ENCODE measurements around the gene PIANP.
"Not testable (repeated sequence)": the region's sequence is repeated elsewhere in the genome, so short reads cannot be mapped to it uniquely, and the experiment has no call there.

Gene PIANP

DNA sequence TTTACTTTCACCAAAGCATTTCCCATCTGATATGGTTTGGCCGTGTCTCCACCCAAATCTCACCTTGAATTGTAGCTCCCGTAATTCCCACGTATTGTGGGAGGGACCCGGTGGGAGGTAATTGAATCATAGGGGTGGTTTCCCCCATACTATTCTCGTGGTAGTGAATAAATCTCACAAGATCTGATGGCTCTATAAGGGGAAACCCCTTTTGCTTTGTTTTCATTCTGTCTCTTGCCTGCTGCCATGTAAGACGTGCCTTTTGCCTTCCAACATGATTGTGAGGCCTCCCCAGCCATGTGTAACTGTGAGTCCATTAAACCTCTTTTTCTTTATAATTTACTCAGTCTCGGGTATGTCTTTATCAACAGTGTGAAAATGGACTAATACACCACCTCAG, 42.7 kb upstream of the PIANP start:
- not testable (repeated sequence) for H2BK12ac ChIP-seq (ENCODE audit: low read length); H3K27me3 ChIP-seq (ENCODE audit: control insufficient read depth in 3 of 3, insufficient read depth in 3 of 3, low read depth in 1 of 3, low read length in 3 of 3); H3K9me3 ChIP-seq (replicated peaks in 1 of 2; ENCODE audit: control insufficient read depth in 2 of 2, insufficient read depth in 1 of 2, low read depth in 1 of 2, low read length in 2 of 2); DNase-seq (ENCODE audit: low spot score); H2AK5ac ChIP-seq (ENCODE audit: low read depth, low read length); H3K14ac ChIP-seq (ENCODE audit: low read length); H3K9ac ChIP-seq (ENCODE audit: low read depth, low read length, poor library complexity); H2BK5ac ChIP-seq (ENCODE audit: low read length); H4K8ac ChIP-seq (ENCODE audit: low read depth, low read length); H3K27ac ChIP-seq (replicated peaks; ENCODE audit: low read length); H3K4me1 ChIP-seq (ENCODE audit: control insufficient read depth in 2 of 2, insufficient read depth in 1 of 2, low read depth in 1 of 2, low read length in 2 of 2); H3K23ac ChIP-seq (ENCODE audit: low read depth, low read length, poor library complexity); H3K79me1 ChIP-seq (ENCODE audit: low read depth, low read length); H3K4me3 ChIP-seq (ENCODE audit: low read length in 2 of 2); H3K4me2 ChIP-seq (ENCODE audit: insufficient read depth, low read length, poor library complexity, severe bottlenecking); H3K18ac ChIP-seq (ENCODE audit: low read length); H2AFZ ChIP-seq (ENCODE audit: low read length); H3K4ac ChIP-seq (ENCODE audit: low read length); H2BK120ac ChIP-seq (ENCODE audit: low read depth, low read length); H4K91ac ChIP-seq (ENCODE audit: low read depth, low read length, poor library complexity); H2BK15ac ChIP-seq (ENCODE audit: low read length)
- H3K36me3 ChIP-seq (replicated peaks in 1 of 2; ENCODE audit: control insufficient read depth in 2 of 2, insufficient read depth in 2 of 2, low read length in 2 of 2) = peaks cover 23 to 27% of the 10 kb centered on the region in 2 donors
- no CpG with 5 or more reads among the region's 7 CpGs for WGBS, 2 donors (ENCODE audit: extremely low coverage in 2 of 2, insufficient read length in 2 of 2, insufficient replicate concordance in 1 of 2)

DNA sequence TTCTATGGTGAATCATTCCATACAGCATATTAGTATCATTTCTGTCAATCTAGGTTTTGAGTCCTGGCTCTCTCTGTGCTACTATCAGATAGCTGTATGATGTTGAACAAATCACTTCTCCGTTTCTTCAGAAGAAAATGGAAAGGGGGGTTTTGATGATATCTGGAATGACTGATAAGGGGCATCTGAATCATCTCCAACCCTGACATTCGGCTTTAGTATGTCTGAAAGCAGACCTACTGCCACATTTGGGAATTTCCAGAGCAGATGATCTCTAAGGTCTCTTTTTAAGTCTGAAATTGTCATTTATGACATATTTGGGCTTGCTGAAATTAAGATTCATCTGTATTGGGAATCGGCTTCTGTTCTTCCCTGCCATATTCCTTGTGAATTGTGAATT, 42.2 kb upstream of the PIANP start:
- no CpG with 5 or more reads among the region's 3 CpGs for WGBS, 2 donors (ENCODE audit: extremely low coverage in 2 of 2, insufficient read length in 2 of 2, insufficient replicate concordance in 1 of 2)
- H3K27ac ChIP-seq (replicated peaks; ENCODE audit: low read length) = no peak overlapping the region

DNA sequence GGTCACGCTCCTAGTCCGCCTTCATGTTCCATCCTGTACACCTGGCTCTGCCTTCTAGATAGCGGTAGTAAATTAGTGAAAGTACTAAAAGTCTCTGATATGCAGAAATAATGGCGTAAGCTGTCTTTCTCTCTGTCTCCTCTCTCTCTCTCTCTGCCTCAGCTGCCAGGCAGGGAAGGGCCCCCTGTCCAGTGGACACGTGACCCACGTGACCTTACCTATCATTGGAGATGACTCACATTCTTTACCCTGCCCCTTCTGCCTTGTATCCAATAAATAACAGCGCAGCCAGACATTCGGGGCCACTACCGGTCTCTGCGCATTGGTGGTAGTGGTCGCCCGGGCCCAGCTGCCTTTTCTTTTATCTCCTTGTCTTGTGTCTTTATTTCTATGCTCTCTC, 41.5 kb upstream of the PIANP start:
- H3K4me2 ChIP-seq (ENCODE audit: insufficient read depth, low read length, poor library complexity, severe bottlenecking); H3K14ac ChIP-seq (ENCODE audit: low read length); H2AFZ ChIP-seq (ENCODE audit: low read length); H4K8ac ChIP-seq (ENCODE audit: low read depth, low read length); DNase-seq (ENCODE audit: low spot score); H2BK120ac ChIP-seq (ENCODE audit: low read depth, low read length); H3K4me1 ChIP-seq (ENCODE audit: control insufficient read depth in 2 of 2, insufficient read depth in 1 of 2, low read depth in 1 of 2, low read length in 2 of 2); H3K4me3 ChIP-seq (ENCODE audit: low read length in 2 of 2); H3K9ac ChIP-seq (ENCODE audit: low read depth, low read length, poor library complexity); H3K27me3 ChIP-seq (ENCODE audit: control insufficient read depth in 3 of 3, insufficient read depth in 3 of 3, low read depth in 1 of 3, low read length in 3 of 3); H4K91ac ChIP-seq (ENCODE audit: low read depth, low read length, poor library complexity); H3K27ac ChIP-seq (replicated peaks; ENCODE audit: low read length); H3K9me3 ChIP-seq (replicated peaks in 1 of 2; ENCODE audit: control insufficient read depth in 2 of 2, insufficient read depth in 1 of 2, low read depth in 1 of 2, low read length in 2 of 2); H2BK5ac ChIP-seq (ENCODE audit: low read length); H2BK15ac ChIP-seq (ENCODE audit: low read length); H2BK12ac ChIP-seq (ENCODE audit: low read length); H3K4ac ChIP-seq (ENCODE audit: low read length); H2AK5ac ChIP-seq (ENCODE audit: low read depth, low read length); H3K23ac ChIP-seq (ENCODE audit: low read depth, low read length, poor library complexity); H3K79me1 ChIP-seq (ENCODE audit: low read depth, low read length); H3K18ac ChIP-seq (ENCODE audit: low read length): not testable (repeated sequence)
- H3K36me3 ChIP-seq (replicated peaks in 1 of 2; ENCODE audit: control insufficient read depth in 2 of 2, insufficient read depth in 2 of 2, low read length in 2 of 2) = peaks cover 12 to 15% of the 10 kb centered on the region in 2 donors
- WGBS, 2 donors (ENCODE audit: extremely low coverage in 2 of 2, insufficient read length in 2 of 2, insufficient replicate concordance in 1 of 2) = no CpG with 5 or more reads among the region's 12 CpGs

More for the DNA sequence above, 42.2 kb upstream of the PIANP start:
- Histone ChIP-seq H3K27me3 (ENCODE audit: control insufficient read depth in 3 of 3, insufficient read depth in 3 of 3, low read depth in 1 of 3, low read length in 3 of 3) (no peaks in the 10 kb centered on the region), H3K9ac (ENCODE audit: low read depth, low read length, poor library complexity) (no peak overlapping the region), H4K91ac (ENCODE audit: low read depth, low read length, poor library complexity) (no peak overlapping the region), H2BK12ac (ENCODE audit: low read length) (no peak overlapping the region), H3K18ac (ENCODE audit: low read length) (no peak overlapping the region), H3K14ac (ENCODE audit: low read length) (no peak overlapping the region), H3K36me3 (replicated peaks in 1 of 2; ENCODE audit: control insufficient read depth in 2 of 2, insufficient read depth in 2 of 2, low read length in 2 of 2) (peaks cover 19 to 22% of the 10 kb centered on the region in 2 donors), H2BK15ac (ENCODE audit: low read length) (no peak overlapping the region), H2BK5ac (ENCODE audit: low read length) (no peak overlapping the region), H3K79me1 (ENCODE audit: low read depth, low read length) (no peaks in the 10 kb centered on the region), H4K8ac (ENCODE audit: low read depth, low read length) (no peak overlapping the region), H3K4ac (ENCODE audit: low read length) (no peak overlapping the region), H3K4me1 (ENCODE audit: control insufficient read depth in 2 of 2, insufficient read depth in 1 of 2, low read depth in 1 of 2, low read length in 2 of 2) (peaks cover 3 to 4% of the 10 kb centered on the region in 2 donors), H3K4me2 (ENCODE audit: insufficient read depth, low read length, poor library complexity, severe bottlenecking) (no peak overlapping the region), H2AFZ (ENCODE audit: low read length) (no peak overlapping the region), H2BK120ac (ENCODE audit: low read depth, low read length) (no peak overlapping the region), H3K23ac (ENCODE audit: low read depth, low read length, poor library complexity) (no peak overlapping the region), H2AK5ac (ENCODE audit: low read depth, low read length) (no peak overlapping the region), H3K4me3 (ENCODE audit: low read length in 2 of 2) (no peak overlapping the region), H3K9me3 (replicated peaks in 1 of 2; ENCODE audit: control insufficient read depth in 2 of 2, insufficient read depth in 1 of 2, low read depth in 1 of 2, low read length in 2 of 2) (no peaks in the 10 kb centered on the region)
- DNase-seq (ENCODE audit: low spot score) = no peak

DNA sequence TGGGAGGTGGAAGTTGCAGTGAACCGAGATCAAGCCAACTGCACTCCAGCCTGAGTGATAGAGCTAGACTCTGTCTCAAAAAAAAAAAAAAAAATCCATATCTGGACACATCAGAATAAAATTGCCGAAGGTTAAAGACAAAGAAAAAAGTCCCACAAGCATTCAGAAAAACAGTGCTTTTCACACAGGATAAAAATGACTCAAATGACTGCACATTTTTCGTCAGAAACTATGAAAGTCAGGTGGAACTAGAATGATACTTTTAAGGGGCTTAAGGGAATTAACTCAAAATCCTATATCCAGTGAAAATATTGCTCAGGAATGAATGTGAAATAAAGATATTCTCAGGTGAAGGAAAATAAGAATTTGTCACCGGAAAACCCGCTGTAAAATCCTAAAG, 36.1 kb upstream of the PIANP start:
- Histone ChIP-seq H3K23ac (ENCODE audit: low read depth, low read length, poor library complexity) (no peak overlapping the region), H2BK15ac (ENCODE audit: low read length) (no peak overlapping the region), H4K8ac (ENCODE audit: low read depth, low read length) (no peak overlapping the region), H3K27me3 (ENCODE audit: control insufficient read depth in 3 of 3, insufficient read depth in 3 of 3, low read depth in 1 of 3, low read length in 3 of 3) (no peaks in the 10 kb centered on the region), H2AK5ac (ENCODE audit: low read depth, low read length) (no peak overlapping the region), H3K4me1 (ENCODE audit: control insufficient read depth in 2 of 2, insufficient read depth in 1 of 2, low read depth in 1 of 2, low read length in 2 of 2) (peaks cover 0 to 8% of the 10 kb centered on the region in 2 donors), H3K14ac (ENCODE audit: low read length) (no peak overlapping the region), H2AFZ (ENCODE audit: low read length) (no peak overlapping the region), H3K4ac (ENCODE audit: low read length) (no peak overlapping the region), H3K18ac (ENCODE audit: low read length) (no peak overlapping the region), H2BK120ac (ENCODE audit: low read depth, low read length) (no peak overlapping the region), H3K9me3 (replicated peaks in 1 of 2; ENCODE audit: control insufficient read depth in 2 of 2, insufficient read depth in 1 of 2, low read depth in 1 of 2, low read length in 2 of 2) (no peaks in the 10 kb centered on the region), H3K9ac (ENCODE audit: low read depth, low read length, poor library complexity) (no peak overlapping the region), H4K91ac (ENCODE audit: low read depth, low read length, poor library complexity) (no peak overlapping the region), H3K79me1 (ENCODE audit: low read depth, low read length) (peaks cover 1% of the 10 kb centered on the region), H3K27ac (replicated peaks; ENCODE audit: low read length) (no peak overlapping the region), H3K36me3 (replicated peaks in 1 of 2; ENCODE audit: control insufficient read depth in 2 of 2, insufficient read depth in 2 of 2, low read length in 2 of 2) (peaks cover 3 to 12% of the 10 kb centered on the region in 2 donors), H2BK5ac (ENCODE audit: low read length) (no peak overlapping the region), H2BK12ac (ENCODE audit: low read length) (no peak overlapping the region), H3K4me2 (ENCODE audit: insufficient read depth, low read length, poor library complexity, severe bottlenecking) (no peak overlapping the region), H3K4me3 (ENCODE audit: low read length in 2 of 2) (no peak overlapping the region)
- WGBS, 2 donors (ENCODE audit: extremely low coverage in 2 of 2, insufficient read length in 2 of 2, insufficient replicate concordance in 1 of 2) = no CpG with 5 or more reads among the region's 5 CpGs
- DNase-seq (ENCODE audit: low spot score) = no peak
